NCI-H345 treated with DMSO at 0.1 percent for 48 hours (cell line): ENCODE measurements around the gene MAP2K4.

Source experiments
- DNase-seq: peaks from one replicate; lab custom pipeline; 2025; ENCODE audit not compliant: unreplicated experiment; lab: John Stamatoyannopoulos, UW

MAP2K4 gene

DNA sequence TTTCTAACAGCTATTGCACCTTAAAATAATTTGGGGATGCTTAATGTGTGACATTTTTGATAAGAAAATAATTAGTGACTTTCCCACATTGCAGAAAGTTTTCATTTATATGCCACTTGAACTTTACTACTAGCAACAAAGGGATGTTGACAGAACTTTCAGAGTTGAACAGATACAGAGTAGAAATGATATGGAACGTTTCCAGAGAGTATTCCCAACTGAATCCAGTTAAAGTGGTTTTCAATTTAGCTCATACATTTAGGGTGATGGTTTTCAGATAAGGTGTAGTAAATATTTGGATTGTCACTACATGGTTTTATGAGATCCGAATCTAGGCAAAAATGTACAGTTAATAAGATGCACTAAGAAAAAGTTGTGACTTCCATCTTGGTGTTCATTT is 17.3 kb downstream of the MAP2K4 start:
- DNase-seq = no peak

DNA sequence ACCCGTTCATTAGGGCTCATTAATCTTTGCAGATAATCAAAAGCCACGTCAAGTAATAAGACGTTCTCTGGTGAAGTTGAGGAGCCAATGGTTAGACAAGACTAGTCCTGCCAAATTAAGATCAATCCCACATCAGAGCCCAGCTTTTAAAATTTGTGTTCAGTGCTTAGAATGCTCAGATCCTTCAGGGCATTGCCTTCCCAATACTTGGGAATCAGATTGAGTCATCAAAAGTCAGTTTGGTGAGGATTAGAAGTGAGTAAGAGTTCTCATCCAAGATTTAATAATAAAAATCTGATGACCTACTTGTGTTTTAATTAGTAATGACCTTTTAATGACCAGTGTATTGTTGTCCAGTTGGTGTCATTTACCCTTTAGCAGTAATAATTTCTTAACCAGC is 19.8 kb downstream of the MAP2K4 start:
- DNase-seq = no peak

GRCh38 chr17:12041312-12041711 is 20.6 kb downstream of the MAP2K4 start:
- DNase-seq = no peak

GRCh38 chr17:12043702-12044101 is 23.0 kb downstream of the MAP2K4 start:
- no peak for DNase-seq

GRCh38 chr17:12046786-12047185 is 26.1 kb downstream of the MAP2K4 start:
- DNase-seq = no peak

DNA sequence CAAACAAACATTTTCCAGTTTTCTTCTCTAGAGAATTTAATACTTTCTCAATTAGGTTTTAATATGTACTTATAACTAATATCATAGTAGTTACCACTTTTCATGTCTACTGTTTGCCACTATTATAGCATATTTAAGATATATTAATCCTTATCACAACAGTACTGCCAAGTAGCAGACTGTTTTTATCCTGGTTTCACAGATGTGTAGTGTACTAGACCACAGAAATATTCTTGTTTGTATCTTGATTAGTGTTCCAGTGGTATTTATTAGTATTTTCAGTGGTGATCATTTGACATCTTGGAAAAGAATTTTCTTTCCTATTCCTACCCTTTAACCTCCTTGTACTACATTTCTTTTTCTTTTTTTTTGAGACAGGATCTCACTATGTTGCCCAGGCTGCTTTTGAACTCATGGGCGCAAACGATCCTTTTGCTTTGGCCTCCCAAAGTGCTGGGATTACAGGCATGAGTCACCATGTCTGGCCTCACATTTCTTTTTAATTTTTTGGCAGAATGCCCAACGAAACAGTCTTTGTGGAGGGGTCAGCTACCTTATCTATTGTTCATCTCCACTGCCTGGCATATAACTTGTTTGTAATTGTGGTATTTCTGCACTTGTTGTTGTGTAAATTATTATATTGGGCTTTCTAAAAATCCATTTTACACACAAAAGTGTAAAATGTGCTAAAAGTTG is 27.2 kb downstream of the MAP2K4 start:
- DNase-seq = no peak

DNA sequence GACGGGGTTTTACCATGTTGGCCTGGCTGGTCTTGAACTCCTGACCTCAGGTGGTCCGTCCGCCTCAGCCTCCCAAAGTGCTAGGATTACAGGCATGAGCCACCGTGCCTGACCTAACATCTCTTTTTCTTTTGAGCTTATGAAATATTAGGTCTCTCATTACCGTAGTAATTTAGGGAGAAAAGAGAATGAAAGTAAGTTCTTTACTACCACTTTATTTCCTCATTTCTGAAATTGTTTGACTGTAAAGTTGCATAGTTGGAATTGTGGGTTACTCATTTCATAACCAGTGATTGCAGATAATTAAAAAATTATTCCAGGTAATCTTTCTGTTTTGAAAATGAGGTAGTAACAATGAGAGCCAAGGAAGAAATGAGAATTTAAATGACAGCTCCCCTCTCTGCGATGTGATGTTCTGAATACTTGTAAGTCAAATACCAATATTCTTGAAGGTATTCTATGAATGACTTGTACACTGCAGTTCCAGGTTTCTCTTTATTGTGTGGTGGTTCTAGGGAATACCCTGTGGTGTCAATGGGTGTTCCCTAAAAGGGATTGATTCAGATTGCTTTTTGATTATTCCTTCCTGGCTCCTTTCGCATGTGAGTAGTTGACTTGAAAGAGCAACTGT is 28.3 kb downstream of the MAP2K4 start:
- DNase-seq = no peak

DNA sequence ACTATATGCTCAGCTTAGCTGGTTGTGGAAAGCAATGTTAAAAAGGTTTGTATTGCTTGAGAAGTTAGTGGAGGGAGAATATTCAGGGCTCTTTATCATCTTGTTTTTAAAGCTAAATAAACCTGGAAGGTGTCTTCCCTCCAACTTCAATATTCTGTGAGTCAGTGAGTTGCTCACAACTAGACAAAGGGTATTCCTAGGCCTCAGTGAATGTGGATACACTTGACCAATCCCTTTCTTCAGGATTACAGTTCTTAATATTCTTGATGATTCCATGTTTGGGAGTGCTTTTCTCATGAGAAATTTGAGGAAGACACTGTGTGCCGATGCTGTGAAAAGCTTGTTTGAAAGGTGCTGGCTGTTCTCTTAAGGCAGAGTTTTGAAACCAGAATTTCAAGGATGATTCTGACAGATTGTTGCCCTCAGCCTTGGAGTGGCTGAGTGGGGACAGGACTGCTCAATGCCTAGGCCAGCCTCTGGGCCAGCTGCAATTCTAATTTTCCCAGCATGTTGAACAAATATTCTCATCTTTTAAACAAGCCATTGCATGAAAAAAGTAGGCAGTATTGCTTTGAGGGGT is 30.1 kb downstream of the MAP2K4 start:
- DNase-seq = no peak

DNA sequence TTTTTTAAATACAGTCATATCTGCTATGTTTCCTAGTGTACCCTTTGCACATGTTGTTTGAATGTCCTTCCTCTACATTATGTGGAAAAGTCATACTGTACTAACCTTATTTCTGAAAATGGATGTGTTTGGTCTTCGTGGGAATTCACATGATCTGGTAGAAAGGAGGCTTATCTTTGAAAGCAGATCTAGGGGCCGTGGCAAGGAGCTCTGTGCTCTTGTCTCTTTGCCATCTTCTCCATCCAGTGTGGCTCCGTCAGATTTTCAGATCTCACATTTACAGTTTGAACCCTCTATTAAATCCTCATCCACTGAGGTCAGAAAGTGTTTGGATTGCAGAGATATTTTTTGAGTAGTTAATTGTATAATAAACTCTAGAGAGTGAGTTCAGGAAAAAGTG is 32.9 kb downstream of the MAP2K4 start:
- no peak for DNase-seq

- no peak for DNase-seq
Observed at GRCh38 chr17:12055889-12056288, 35.2 kb downstream of the MAP2K4 start.

DNA sequence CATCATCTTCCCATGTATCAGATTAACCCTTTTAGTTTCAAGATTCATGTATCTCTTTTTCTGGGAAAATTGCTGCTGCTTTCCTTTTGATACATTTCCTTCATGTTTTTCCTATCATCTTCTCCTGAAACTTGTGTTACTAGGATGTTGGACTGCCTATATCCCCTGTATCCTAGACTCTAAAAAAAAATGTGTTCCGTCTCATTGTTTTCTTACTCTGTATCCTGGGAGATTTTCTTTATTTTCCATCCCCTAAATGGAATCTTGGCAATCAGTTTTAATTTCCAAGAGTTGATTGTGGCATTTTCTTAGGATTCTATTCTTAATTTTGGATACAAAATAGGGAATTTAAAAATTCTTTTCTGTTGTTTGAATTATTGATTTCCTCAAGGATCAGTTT is 36.8 kb downstream of the MAP2K4 start:
- DNase-seq = no peak

DNA sequence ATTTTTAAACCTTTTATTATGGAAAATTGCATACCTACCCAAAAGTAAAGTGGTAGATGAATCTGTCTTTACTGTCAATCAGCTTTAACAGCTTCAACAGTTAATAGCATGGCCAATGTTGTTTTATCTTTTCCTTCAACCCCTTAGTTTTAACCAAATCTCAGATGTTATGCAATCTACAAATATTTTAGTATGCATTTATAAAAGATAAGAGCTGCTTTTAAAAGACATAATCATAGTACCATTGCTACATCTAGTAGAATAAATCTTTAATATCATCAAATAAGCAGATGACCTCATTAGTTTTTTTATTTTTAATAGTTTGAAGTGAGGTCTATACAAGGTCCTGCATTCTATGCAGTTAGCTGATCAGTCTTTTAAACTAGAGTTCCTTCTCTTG is 37.9 kb downstream of the MAP2K4 start:
- no peak for DNase-seq

GRCh38 chr17:12062249-12062648 is 41.6 kb downstream of the MAP2K4 start:
- no peak for DNase-seq

DNA sequence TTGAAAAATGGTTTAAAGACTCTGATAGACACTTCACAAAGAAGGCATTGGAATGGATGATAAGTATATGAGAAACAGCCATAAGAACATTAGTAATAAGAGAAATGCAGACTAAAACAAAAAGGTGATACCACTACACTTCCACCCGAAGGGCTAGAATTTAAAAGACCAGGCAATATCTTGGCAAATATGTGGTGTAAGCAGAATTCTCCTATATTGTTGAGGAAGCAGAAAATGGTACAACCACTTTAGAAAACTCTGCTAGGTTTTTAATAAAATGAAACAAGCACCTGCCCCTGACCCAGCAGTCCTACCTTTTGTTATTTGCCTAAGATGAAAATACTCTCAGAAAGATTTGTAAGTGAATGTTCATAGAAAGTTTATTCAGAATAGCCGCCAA is 43.7 kb downstream of the MAP2K4 start:
- no peak for DNase-seq

GRCh38 chr17:12067485-12067884 is 46.8 kb downstream of the MAP2K4 start:
- no peak for DNase-seq

DNA sequence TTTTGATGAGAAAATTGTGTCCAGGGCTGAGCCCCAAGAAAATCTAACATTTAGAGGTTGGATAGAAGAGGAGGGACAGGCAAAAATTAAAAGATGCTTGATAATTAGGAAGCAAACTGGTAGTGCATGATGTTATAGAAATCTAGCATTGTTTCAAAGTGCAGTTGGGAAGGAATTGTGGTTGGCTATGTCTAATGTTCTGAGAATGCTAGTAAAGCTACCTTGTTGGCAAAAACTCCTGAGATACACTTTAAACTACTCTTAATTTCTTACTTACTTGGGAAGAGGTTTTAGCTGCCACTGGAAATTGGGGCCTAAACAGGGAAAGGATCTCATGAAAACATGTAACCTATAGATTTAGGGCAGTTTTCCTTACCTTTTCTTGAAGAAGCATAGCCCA is 48.3 kb downstream of the MAP2K4 start:
- no peak for DNase-seq

- DNase-seq = no peak
Observed at GRCh38 chr17:12070561-12070960, 49.9 kb downstream of the MAP2K4 start.

- no peak for DNase-seq
Observed at GRCh38 chr17:12074346-12074745, 53.7 kb downstream of the MAP2K4 start.

- no peak for DNase-seq
Observed at GRCh38 chr17:12077773-12078172, 57.1 kb downstream of the MAP2K4 start.

GRCh38 chr17:12078791-12079190 is 58.1 kb downstream of the MAP2K4 start:
- DNase-seq = no peak

DNA sequence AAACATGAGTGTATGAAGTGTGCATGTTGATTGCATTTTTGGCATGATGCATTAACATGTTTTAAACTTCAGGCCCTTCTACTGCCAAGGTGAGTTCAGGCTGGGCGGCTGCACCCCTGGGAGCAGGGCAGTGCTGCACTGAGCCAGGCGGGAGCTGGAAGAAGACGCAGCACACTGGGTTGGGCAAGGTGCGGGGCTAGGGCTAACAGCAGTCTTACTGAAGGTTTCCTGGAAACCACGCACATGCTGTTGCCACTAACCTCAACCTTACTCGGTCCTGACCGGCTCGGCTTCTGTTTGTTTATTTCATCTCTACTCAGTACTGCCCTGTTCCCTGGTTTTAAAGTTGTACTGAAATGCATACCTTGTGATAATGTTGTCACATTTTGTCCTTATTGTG is 61.0 kb downstream of the MAP2K4 start:
- no peak for DNase-seq

- no peak for DNase-seq
Observed at GRCh38 chr17:12085076-12085949, 64.6 kb downstream of the MAP2K4 start.
